Lower leg skin (tissue), 4 donors: ENCODE measurements around the gene DNAI1. TPM values are rescaled to one million over a fixed set of nuclear protein-coding genes. Genes with fewer than 3 reads are reported as not detected.
A peak's percentile ranks its signal among the peaks of the same experiment; 100 is the strongest.

ENCODE experiments used
- DNase-seq, 2 donors: peaks; one replicate each; pipeline ENCODE4 v3.0.0-alpha.2; 2019; ENCODE audit warnings: low spot score in 2 of 2
- H3K4me3 ChIP-seq: fragments of 200-600 bp; sonication (generic); 2 replicates; pipeline ENCODE4 v1.5.1; 2017; ENCODE audit warnings: mild to moderate bottlenecking, low read depth; ENCODE audit not compliant: poor library complexity, severe bottlenecking
- POLR2A ChIP-seq, 2 donors: fragments of 450-650 bp; IDR thresholded peaks; one replicate each; pipeline ENCODE4 v1.6.1; 2016 to 2017; ENCODE audit warnings: antibody characterized with exemption in 2 of 2, mild to moderate bottlenecking in 1 of 2, moderate library complexity in 1 of 2
- WGBS, 2 donors: methylation state at CpG; one replicate each; pipeline ENCODE4 v1.1.5; 2018; 5-methylcytosine and 5-hydroxymethylcytosine counted together
- intact Hi-C: fragments of 100-400 bp; cut with DNase I; formaldehyde crosslinking; loops from one replicate; pipeline ENCODE4 v1.15.0; 2023; ENCODE audit warnings: low total_unique reads
- total RNA-seq, 4 donors: library from RNA; depleted of rRNA; stranded (reverse); fragments of >200 nt; gene quantifications; one replicate each; pipeline ENCODE4 v1.1.0, GENCODE V29; 2016
- TF ChIP-seq, protein P1 (sequence below), 3 donors: fragments of 450-650 bp; IDR thresholded peaks; one replicate each; pipeline ENCODE4 v1.5.1; 2016; ENCODE audit warnings: antibody characterized with exemption in 3 of 3, mild to moderate bottlenecking in 3 of 3, moderate library complexity in 2 of 3

The DNAI1 gene
- total RNA-seq, 4 donors from 2014 or later, result not detected

- intact Hi-C loops, result loop anchor here (5.0 kb wide), 1 partner anchor 173 kb away; no protein-coding TSS in a partner anchor
- DNase-seq, result peak in 1 of 2 donors; percentile 49
- WGBS, 2 donors, result 88 to 91% methylated on average over 3 of the region's 3 CpGs
- TF ChIP-seq POLR2A (IDR thresholded peaks at IDR 0.05), result no peak
- TF ChIP-seq, protein P1, sequence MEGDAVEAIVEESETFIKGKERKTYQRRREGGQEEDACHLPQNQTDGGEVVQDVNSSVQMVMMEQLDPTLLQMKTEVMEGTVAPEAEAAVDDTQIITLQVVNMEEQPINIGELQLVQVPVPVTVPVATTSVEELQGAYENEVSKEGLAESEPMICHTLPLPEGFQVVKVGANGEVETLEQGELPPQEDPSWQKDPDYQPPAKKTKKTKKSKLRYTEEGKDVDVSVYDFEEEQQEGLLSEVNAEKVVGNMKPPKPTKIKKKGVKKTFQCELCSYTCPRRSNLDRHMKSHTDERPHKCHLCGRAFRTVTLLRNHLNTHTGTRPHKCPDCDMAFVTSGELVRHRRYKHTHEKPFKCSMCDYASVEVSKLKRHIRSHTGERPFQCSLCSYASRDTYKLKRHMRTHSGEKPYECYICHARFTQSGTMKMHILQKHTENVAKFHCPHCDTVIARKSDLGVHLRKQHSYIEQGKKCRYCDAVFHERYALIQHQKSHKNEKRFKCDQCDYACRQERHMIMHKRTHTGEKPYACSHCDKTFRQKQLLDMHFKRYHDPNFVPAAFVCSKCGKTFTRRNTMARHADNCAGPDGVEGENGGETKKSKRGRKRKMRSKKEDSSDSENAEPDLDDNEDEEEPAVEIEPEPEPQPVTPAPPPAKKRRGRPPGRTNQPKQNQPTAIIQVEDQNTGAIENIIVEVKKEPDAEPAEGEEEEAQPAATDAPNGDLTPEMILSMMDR (IDR thresholded peaks at IDR 0.05), result no peak
- no peak overlapping the region for H3K4me3 ChIP-seq
Observed at GRCh38 chr9:34508951-34509350, 50.3 kb downstream of the DNAI1 start.

DNA sequence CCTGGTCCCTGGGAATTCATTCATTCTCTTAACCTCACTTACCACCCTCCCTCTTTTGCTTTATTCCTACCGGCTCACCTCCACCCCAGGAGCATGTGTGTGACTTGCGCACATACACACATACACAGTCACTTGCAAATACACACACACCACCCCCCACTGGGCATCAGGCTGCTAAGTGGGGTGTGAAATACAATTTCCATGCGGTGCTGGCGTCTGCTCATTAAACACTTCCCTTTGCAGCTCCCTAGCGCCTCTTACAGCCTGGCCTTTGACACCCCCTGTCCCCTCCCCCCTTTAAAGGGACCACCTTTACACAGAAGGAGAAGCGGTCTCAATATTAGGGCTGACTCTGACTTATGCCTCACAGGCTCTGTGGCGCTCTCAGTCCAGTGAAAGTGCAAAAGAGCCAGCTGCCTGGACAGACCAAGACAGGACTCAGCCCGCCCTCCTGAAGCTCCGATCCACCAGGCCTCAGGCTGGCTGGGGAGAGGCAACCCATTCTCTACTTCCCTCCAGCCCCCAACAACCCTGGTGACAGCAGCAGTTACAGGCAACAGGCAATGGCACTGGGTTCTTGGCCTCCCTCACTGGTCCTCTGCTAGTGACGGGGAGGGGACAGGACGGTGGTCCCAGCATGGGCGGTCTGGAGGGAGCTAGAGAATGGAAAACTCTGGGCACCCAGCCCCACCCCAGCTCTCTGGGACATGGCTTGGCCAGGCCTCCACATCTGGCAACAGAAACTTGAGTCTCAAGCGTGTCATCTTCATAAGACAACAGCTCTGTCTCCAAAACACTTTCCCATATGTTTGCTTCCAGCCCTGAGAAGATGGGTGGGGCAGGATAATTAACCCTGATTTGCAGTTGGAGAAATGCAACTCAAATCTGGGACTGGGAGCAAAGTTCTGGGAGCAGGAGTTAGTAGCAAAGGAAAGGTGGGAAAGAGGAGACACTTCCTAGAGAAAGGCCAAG is 52.2 kb downstream of the DNAI1 start:
- 57 to 64% methylated on average over 13 of the region's 13 CpGs for WGBS, 2 donors
- intact Hi-C loops, result no loop called here
- no peak overlapping the region for H3K4me3 ChIP-seq
- peak in 1 of 2 donors; percentile 82 for DNase-seq
- TF ChIP-seq, protein P1 (IDR thresholded peaks at IDR 0.05), result no peak

DNA sequence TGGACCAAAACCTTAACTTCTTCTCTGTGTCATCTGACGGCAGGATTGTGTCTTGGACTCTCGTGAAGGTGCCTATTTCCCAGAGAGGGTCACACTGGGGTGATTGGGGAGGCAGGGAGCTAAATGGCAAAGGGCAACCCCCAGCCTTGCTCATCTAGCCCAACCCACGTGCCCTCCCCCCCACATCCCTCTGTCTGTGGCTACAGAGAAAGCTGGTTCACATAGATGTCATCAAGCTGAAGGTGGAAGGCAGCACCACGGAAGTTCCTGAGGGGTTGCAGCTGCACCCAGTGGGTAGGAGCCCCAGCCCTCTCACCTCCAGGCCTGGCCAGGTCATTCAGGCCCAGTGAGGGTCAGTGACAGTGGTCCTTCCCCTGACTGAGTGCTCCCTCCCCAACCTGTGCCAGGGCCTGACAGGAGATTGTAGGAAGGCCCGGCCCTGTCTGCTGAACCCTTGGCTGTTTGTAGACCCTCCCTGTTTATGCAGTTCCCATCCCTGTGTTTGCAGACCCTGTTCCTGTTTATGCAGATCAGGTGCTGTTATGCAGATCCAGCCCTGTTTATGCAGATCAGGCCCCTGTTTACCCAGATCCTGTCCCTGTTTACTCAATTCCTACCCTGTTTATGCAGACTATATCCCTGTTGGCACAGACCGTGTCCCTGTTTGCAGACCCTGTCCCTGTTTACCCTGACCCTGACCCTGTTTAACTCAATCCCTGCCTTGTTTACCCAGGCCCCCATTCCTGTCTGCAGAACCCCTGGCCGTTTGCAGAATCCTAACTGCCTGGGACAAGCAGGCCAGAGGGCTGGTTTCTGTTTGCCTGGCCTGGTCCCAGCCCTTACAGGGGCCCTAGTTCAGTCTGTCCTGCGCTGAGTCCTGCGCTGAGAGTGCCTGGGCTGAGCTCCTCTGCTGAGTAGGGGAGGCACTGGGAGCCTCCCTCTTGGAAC is 53.8 kb downstream of the DNAI1 start:
- H3K4me3 ChIP-seq, result no peak overlapping the region
- 61 to 73% methylated on average over 9 of the region's 9 CpGs for WGBS, 2 donors
- no peak for TF ChIP-seq POLR2A (IDR thresholded peaks at IDR 0.05)
- TF ChIP-seq, protein P1 (IDR thresholded peaks at IDR 0.05), result no peak
- intact Hi-C loops, result no loop called here
- peak in 1 of 2 donors; percentile 72 for DNase-seq

GRCh38 chr9:34513567-34514214 is 55.1 kb downstream of the DNAI1 start:
- DNase-seq, result peak in 1 of 2 donors; percentile 84
- TF ChIP-seq, protein P1 (IDR thresholded peaks at IDR 0.05), result no peak
- TF ChIP-seq POLR2A (IDR thresholded peaks at IDR 0.05), result no peak
- intact Hi-C loops, result no loop called here
- H3K4me3 ChIP-seq, result no peak overlapping the region
- WGBS, 2 donors, result 68 to 77% methylated on average over 2 of the region's 2 CpGs

GRCh38 chr9:34514401-34514800 is 55.8 kb downstream of the DNAI1 start:
- no peak overlapping the region for H3K4me3 ChIP-seq
- DNase-seq, result no peak
- TF ChIP-seq, protein P1 (IDR thresholded peaks at IDR 0.05), result no peak
- intact Hi-C loops, result no loop called here
- WGBS, 2 donors, result 89 to 96% methylated on average over 7 to 8 of the region's 8 CpGs
